GM21390 (cell line): ENCODE results near the gene ZNF362.

Source experiments
- ATAC-seq: cut with Tn5 transposase; IDR thresholded peaks from one replicate; pipeline ENCODE4 v1.9.1; 2021; ENCODE audit not compliant: unreplicated experiment

Gene ZNF362

DNA sequence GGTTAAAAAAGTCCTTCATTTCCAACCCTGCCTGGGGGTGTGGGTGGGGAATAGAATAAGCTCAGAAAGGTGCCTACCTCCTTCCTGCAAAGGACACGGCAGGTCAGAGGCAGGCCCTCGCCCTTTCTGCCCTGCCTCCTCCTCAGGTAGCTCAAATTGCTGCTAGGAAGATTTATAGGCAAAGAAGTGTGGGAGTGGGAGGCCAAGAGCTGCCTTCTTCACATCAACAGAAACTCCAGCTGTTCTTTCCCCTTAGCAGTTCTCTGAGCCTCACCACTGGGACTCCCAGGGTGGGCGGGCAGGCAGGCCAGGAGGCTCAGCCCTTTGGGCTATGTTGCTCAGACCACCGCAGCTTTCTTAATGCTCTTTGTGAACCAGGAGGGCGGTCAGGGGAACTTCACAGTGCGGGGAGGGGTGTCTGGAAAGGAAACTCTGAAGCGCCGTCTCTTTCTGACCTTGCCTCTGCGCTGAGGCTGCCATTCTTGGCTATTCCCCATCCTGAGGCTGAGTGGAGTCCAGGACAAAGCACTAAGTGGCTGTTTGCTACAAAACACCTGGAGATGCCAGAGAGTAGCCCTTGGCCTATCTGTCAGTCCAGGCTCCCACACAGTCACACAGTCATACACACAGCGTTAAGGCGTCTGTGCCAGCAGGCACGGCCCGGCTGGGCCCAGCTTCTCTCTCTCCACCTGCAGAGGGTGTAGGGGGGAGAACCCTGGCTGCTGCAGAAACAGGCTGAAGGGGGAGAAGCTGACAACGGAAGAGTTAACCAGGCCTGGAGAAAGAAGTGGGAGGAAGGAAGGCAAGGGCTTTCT is 67.6 kb downstream of the ZNF362 start:
- ATAC-seq: no peak

DNA sequence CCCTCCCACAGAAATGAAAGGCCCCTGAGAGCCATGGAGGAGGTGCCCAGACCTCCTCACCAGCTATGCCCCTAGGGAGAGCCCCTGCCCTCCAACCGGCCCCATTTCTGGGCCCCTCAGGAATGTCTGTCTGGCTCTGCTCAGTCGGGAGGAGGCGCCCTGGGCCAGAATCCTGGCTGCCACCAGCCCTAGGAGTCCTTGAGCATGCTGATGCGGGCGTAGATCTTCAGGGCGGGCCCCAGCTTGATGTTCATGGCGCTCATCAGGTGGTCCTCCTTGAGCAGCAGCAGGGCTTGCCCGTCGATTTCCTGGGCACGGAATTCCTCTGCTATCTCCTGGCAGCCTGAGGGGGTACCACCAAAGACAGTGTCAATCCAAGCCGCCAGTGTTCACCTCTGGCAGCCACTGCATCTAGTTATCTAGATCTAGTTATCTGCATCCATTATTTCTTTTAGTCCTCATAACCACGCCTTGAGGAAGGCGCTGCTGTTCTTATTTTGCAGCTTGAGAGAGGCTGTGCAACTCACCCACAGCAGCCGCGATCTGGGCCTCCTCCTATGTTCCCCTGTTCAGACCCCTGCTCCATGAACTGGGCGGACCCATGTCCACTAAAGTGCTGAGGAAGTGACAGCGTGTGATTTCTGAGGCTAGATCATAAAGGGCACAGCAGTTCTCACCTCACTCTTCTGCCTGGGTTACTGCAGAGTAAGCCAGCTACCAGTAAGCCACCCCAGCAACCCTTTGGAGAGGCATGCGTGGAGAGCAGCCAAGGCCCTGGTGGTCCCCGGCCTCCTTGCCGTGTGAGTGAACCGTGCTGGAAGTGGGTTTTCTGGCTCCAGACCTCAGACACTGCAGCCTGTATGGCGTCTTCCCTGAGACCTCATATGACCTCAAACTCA is 68.6 kb downstream of the ZNF362 start:
- no peak for ATAC-seq

DNA sequence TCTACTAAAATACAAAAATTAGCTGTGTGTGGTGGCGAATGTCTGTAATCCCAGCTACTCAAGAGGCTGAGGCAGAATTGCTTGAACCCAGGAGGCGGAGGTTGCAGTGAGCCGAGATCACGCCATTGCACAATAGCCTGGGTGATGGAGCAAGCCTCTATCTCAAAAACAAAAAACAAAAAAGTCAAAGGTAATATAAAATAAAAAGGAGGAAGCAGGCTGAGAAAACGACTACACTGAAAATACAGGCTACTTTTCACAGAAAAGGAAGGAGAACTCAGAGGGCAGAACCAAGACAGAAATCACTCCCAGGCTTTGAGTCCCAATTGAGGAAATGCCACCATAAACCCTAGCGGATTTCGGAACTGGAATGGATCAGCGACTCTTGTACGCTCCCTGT is 70.5 kb downstream of the ZNF362 start:
- ATAC-seq: no peak

DNA sequence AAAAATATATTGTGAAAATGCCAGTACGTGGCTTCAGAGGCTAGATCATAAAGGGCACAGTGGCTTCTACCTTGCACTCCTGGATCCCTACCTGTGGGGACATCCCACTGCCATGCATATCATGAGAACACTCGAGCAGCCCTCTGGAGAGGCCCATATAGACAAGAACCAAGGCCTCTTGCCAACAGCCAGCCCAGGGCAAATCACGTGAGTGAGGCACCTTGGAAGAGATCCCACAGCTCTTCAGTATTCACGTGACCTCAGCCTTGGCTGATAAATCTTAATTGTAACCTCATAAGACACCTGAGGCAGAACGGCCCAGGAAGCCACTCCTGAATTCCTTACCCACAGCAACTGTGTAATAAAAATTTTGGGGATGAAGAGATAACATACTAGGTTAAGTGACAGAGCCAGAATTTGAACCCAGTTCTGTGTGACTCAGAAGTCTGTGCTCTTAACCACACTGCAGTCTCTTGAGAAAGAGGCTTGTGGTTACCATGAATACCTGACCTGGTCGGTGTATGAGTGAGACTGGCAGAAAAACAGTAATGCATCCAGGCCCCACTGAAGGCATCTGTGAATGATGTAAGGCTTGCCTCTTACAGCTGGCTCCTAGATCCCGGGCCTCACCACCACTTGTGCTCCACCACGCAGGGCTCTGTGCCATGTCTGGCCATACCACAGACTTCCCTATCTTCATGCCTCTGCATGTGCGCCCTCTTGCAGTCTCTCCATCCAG is 71.5 kb downstream of the ZNF362 start:
- no peak for ATAC-seq

DNA sequence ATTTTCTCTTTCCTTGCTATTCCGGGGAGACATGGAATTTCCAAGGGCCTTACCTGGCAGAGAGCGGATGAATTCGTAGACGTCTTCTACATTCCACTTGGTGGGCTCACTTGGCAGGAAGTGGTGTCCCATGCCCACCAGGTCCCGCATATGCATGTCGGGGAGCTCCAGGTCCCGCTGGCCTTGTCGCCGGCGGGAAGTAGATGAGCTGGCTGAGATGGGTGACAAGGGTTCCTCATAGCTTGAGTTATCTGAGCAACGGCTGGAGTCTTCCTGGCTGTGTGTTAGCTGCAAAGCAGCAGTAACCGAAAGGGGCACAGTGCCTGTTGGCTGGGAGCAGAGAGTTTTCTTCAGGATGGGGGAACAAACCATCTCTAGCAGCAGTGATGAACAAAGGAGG is 72.5 kb downstream of the ZNF362 start:
- no peak for ATAC-seq

DNA sequence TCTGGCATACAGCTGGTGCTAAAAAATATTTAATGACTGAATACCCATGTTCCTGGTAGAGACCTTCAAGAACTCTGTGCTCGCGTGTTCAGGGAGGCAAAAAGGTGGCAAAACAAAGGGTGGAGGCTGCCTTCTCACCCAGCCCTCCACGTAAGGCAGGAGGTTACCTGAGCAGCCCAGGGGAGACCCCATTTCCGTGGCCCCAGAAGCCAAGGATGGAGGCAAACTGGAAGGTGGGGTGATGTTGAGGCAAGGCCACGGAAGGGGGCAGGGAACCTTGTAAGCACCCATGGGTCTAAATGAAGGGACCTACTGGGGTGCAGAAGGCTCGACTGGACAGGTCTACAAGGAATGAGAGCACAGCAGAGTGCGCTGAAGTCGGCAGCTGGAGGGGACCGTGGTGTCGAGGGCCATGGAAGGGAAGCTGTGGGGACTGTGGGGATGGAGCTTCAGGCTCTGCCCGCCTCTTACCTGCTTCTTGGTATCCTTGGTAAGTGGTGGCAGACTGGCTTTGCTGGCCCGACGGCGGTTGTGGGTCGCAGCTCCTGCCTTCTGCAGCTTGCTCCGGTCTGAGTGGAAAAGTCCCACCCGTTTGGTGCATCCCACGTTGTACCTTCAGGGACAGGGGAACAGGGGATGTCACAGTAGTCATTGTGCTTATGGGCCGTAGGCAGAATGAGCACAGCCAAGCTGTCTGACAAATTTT is 73.5 kb downstream of the ZNF362 start:
- no peak for ATAC-seq

DNA sequence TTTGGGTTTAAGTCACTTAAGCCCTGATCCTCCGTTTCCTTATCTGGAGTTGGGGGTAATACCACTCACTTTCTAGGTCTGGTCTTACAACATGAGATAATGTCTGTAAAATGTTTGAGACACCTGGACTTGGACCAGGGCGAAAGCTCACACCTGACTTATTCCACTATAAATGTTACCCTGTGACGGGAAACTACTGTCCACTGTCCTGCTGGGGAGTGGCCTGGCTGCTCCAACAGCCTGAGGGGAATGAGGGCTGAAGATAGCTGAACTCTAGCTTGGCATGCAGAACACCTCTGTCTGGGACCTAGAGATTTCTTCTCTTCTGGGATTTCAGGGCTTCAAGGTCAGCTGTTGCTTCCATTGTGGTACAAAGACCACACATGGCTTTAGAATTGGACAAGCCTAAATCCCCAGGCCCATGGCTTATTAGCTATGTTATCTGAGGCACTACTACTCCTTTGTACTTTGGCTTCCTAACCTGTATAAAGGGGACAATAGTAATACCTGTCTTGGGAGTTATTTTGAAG is 74.1 kb downstream of the ZNF362 start:
- no peak for ATAC-seq

DNA sequence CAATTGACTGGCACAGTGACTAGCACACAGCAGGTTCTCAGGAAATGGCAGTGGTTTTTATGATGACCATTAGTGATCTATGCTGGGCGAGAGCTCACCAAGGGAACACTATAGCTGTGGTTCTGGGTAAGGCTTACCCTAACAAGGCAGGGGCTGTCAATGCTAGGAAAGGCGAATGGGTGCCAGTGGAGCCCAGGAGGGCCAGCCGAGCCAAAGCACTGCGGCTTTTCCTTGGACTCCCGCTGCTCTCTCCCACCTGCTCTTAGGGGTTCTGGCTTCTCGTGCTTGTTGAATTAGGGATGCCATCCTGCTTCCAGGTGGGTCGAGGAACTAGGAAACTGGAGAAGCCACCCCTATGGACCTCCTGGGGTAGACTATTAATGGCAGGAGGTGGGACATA is 74.6 kb downstream of the ZNF362 start:
- ATAC-seq: no peak

DNA sequence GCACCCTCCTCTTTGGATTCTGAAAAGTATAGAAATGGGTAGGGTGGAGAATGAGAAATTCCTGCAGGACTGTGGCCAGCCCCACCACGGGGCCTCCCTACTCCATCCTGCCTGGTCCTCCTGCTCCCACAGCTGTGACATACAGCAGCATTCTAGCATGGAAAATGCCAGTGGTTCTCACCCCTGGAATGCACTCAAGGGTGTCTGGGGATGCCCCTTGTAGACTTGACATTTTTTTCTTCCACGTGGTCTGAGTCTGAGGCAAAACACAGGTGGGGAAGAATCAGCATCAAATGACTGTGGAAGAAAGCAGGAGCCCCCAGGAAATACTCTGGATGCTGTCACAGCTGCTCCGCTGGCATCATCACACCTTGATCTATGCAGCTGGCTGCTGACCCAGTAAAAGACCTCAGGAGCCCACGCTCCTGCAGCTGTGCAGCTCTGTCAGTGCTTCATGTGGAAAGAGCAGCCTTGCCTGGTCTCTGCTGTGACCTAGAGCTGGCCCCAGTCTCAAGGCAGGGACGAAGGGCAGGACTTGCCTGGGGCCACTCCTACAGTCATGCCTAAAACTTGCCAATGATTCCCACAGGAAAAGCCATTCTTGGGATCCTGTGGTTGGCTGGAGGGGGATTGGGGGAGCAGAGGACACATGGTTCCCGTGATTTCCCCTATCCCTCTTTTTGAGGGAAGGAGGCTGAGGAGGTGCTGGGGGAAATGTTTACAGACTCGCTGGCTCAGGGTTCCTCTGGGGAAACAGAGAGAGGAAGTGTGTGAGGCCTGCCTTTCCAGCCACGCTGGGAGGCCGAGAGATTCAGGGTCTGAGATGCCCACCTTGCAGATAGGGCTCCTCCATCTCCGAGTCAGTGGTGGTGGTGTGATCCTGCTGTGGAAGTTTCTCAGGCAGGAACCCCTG is 75.4 kb downstream of the ZNF362 start:
- ATAC-seq: no peak

DNA sequence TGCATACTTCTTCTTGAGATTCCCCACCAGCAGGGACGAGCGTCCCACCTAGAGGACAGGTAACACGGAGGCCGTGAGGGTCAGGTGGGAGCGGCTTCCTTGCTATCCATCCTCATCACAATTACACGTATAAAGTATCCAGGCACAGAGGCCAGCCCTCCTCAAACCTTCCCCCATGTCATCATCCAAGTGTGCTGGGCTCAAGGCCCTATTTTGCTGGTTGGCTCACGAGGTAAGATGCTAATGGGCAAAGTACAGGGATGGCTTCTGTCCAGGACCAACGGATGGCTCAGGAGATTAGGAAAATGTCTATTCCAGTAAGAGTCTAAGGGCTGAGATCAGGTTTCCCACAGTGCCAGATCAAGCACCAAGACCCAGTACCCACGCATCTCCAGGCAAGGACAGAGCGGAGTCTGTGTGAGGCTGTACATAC is 76.1 kb downstream of the ZNF362 start:
- ATAC-seq: no peak

DNA sequence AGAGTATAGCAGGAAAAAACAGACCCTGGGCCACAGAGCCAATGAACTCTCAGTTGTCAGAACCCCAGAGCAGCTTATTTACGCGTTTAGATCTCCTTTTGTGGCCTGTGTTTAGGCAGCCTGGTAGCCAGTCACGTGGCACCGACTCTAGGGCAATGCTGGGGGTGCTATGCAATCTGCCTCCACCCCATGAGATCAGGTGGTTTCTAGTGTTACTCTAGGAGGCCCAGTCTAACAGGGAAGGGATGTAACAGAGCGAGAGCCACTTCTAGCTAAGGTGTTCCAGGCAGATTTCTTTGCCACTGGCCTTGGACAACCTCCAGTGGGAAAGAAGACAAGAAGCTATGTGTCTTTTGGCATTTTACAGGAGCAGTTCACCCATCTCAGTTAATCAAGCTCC is 76.6 kb downstream of the ZNF362 start:
- no peak for ATAC-seq

DNA sequence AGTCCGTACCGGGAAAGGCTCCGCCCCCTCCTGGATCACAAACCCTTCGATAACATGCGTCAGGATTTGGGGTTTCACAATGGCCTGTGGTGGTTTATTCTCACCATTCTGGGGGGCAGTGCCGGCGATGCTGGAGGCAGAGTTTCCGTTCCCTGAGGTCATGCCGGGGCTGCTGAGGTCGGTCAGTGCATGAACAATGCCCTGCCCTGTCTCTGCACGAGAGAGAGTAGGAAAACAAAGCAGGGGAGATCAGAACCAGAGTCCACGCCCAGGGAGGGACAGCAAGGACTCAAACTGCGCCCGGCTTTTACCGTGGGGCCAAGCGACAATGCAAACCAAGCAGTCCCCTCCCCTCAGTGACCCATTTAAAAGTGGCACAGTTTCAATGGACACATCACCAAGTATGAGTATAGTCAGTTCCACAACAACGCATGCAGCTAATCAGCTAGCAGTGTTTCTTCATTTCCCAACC is 77.8 kb downstream of the ZNF362 start:
- ATAC-seq: no peak

DNA sequence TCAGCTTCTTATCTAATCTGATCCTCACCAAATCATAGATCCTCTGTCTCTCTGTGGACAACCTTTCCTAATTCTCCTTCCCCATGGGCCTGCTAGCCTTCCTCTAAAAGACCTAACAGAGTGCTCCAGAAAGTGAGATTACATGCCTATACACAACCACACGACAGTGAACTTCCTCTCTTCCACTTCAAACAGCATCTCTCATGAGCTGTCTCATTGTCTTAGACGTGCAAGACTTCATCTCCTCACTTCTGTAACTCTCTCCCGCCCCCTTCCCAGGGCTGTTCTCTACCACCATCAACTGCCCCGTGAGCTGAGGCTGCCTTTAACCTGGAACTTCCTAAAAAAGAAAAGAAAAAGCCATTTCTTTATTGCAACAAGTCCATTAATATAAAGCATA is 78.7 kb downstream of the ZNF362 start:
- no peak for ATAC-seq

DNA sequence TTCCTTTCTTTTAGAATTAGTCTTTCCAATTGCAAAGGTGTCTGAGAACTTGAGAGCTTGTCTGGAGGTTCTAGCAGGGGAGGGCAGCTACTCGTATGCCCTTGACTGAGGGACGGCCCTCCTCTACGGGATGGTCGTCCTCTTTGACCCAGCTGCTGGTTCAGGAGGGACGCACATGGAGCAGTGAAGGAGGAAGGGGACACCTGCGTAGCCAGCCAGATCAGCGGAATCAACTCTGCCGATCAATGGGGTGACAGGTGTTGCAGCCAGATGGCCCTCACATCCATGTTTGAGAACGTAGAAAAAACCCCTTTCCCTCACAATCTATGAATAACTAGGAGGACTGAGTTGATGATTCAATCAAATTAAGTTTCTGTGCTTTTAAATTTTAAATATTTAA is 80.3 kb downstream of the ZNF362 start:
- no peak for ATAC-seq

DNA sequence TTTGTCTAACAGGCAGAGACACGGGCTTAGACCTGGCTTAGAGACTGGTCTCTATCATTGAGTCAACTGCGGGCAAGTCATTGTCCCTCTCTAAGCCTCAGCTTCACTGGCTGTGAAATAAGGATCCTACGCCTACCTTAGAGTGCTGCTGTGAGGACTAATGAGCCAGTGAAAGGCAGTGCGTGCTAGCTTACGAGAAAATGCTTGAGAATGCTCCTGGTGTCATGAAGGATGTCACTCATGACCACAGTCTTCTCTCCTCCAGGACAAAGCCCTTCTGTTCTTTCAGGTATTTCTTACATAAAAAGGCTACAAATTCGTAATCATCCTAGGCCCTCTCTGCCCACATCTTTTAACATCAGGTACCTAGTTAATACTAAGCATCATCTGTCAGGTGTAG is 81.1 kb downstream of the ZNF362 start:
- no peak for ATAC-seq

DNA sequence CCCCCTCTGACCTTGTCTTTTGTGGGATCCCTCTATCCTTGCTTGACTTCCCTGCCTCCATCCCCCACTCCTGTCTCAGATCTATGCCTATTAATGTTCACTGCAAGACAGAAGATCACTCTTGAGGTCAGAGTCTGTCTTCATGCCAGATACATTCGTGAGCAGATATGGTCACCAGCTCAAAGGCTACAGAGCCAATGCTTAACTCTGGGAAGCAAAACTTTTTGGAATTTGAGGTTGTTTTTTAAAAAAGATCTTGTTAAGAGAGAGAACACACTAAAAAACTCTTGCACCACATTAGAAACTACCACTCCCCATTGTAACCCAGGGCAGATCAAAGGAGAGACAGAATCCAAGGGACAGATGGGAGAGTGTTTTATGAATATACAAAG is 81.8 kb downstream of the ZNF362 start:
- no peak for ATAC-seq

DNA sequence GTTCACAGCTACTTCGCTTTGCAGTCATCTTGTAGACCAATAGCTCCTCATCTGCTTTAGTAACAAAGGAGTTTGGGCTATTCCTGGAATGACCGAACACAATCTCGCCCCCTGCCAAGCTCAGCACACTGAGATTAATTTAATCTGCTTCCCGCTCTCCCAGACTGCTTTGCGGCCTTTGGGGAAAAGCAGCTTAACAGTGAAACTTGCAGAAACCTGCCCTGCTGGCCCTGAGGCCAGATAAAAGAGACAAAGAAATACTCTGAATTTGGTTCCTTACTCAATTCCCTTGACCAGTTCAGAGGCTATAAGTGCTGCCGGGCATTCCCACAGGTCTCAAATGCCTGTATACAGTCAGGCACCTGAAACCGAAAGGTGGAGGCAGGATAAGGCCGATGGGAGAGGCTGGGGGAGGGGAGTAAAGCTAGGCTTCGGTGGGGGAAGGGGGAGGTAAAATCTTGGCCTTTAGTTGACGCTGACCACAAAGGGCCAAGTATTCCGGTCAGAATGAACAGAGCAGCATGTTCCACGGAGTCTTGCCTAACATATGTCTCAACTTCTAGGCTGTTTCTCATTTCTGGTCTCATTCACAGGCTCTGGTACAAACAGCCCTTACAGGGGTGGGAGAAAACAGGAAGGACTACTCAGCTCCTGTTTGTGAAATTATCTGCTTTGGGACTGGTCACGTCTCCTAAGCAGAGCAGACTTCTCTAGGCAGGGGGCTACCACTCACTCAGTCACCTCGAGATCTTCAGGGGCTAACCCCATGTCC is 82.3 kb downstream of the ZNF362 start:
- ATAC-seq: no peak

DNA sequence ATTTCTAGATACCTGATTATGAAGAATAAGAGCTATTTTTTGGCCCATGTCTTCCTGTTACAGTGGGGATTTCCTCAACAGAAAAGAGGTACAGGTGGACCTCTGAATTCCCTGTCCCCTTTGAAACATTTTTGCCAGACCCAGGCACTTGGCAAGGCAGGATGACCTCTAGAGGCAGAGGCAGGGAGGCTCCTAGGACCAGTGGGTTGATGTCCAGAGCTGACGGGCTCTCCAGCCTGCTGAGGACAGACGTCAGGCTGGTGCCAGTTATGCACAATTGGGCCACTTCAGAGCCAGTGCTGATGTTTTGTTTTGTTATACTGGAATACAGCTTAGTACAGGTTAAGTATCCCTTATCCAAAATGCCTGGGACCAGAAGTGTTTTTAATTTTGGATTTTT is 83.1 kb downstream of the ZNF362 start:
- no peak for ATAC-seq

DNA sequence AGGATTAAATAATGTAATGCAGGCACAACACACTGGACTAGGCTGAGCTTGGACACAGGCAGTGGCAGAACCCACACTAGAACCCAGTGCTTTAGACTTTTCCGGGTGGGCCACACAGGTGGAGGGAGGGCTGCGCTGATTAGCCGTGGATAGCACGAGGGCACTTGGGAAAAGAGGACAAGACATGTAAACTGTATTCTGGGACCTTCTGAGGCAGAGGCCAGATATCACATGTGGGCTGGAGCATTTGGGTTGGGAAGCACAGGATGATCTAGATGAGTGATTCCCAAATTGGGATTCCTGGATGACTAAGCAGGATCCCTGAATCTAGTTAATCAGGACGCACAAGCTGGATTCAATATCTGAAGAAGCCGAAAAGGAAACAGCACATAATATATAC is 84.9 kb downstream of the ZNF362 start:
- ATAC-seq: no peak
